ENCODE data around the gene ARL8B.

The ARL8B gene

DNA sequence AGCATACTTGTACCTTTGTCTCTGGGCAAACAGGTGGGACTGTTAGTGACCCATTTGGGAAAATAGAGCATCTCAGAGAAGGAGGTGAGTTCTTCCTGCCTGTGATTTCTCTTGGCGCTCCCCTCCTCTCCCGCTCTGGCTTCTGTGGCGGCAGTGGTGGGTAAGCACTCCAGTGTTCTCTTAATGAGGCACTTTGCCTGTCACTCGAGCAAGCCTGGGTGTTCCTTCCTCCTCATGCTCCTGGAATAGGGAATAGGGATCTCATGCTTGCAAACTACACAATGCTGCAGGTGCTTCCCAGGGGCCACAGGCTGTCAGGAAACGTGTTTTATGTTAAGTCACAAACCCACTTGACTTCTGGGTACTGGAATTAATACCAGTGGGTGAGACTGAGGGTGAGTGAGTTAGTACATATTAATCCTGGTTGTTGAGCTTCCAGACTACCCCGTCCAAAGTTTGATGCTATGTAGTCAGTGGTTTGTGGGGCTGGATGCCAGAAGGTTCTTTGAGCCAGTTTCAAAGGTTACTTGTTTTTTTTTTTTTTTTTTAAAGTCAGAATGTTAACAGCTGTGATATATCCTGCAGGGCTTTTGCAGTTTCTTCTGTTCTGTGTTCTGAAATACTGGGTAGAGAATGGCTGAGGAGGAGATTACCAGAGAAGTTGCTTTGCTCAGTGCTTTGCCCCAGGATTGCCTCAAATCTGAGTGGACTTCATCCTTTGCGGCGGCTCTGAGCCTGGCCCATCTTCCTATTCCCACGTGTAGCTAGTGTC, 95.9 kb downstream of the ARL8B start:
- DNase-seq, result no peak

DNA sequence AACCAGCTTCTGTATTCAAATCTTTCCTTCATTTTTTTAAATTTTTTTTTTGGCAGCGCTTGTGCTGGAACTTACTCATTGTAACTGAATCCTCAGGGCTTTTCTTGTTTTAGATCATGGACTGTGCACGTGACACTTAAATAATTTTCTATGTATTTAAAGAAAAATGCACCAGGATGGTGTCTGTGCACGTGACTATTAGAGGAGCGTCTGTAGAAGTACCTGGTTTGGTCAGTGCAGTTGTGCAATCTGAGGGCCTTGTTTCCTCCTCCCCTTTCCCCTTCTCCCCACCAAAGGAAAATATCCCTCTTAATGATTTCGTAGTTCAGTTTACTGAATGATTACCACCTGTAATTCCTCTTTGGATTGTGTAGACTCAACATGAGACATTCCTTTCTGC, 96.7 kb downstream of the ARL8B start:
- DNase-seq, result no peak

- no peak for DNase-seq
These were observed 97.1 kb downstream of the ARL8B start for GRCh38 chr3:5219216-5219615.

DNA sequence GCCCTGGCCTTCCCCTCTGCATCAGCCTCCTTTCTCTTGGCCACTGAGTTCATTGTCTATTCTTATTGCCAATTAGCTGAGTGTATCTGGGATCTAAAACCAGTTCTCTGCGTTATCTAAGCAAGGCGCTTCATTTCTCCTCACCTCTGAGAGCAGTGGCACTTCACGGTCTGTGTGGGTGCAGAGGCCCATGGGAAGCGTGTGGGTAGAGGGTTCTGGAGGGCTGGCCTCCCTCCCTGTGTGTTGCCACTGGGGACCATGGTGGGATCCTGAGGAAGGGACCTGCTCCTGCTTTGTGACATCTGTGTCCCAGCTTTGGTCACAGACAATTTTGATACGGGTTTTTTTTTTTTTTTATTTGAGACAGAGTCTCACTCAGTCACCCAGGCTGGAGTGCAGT, 98.1 kb downstream of the ARL8B start:
- DNase-seq, result no peak

DNA sequence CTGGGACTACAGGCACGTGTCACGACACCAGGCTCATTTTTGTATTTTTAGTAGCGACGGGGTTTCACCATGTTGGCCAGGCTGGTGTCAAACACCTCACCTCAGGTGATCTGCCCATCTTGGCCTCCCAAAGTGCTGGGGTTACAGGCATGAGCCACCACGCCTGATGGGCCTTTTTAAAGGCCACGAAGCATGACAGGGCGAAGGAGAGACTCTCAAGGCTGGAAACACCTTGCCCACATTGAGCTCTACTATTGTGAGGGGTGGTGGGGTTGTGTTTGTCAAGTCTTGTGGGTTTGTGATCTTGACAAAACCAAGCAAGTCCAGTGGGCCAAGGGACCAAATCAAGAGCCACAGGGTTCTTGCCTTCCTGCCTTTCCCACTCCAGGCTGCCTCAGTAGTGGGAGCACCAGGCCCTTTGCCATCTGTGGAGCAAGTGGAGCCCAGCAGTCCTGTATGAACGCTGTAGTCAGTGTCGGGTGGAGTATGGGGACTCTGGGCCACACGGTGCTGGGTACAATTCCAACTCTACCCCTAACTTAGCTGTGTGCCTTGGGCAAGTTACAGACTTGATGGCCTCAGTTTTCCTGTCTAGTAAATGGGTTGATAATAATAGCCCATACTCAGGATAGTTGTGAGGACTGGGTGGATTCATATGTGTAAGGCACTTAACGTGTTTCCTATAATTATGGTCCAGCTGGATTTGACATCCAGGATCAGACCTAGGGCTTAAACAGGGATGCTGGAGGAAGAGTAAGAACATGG, 98.8 kb downstream of the ARL8B start:
- DNase-seq, result no peak

- DNase-seq, result no peak
These were observed 99.6 kb downstream of the ARL8B start for GRCh38 chr3:5221701-5222100.

GRCh38 chr3:5222283-5223005, 100.4 kb downstream of the ARL8B start:
- no peak for DNase-seq

DNA sequence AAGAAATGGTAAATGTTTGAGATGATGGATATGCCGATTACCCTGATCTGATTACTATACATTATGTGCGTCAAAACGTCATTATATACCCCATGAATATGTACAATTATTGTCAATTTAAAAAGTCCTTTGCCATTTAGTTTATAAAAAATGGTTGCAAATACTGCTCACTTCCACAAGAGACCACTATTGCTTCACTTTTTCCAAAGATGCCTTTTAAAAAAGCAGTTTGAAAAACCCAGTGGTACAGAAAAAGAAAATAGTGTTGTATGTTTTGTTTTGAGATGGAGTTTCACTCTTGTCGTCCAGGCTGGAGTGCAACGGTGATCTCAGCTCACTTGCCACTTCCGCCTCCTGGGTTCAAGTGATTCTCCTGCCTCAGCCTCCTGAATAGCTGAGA, 104.7 kb downstream of the ARL8B start:
- DNase-seq, result no peak

DNA sequence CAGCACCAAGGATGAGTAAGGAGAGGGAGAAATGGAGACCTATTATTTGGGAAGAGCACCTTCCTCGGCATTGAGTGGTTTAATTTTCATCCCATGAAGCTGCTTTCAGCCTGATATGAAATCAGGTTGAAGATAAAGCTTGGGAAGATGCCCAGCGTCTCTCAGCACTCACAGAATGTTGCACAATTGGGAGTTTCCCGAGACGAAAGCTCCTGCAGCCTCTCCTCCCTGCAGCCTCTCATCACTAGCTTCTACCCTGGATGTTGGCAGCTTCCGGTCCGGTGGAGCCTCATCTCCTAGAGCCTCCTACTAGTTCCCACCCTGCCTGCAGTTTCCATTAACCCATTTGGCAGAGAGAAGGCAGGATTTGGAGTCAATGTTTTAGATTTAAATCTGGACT, 105.7 kb downstream of the ARL8B start:
- no peak for DNase-seq

DNA sequence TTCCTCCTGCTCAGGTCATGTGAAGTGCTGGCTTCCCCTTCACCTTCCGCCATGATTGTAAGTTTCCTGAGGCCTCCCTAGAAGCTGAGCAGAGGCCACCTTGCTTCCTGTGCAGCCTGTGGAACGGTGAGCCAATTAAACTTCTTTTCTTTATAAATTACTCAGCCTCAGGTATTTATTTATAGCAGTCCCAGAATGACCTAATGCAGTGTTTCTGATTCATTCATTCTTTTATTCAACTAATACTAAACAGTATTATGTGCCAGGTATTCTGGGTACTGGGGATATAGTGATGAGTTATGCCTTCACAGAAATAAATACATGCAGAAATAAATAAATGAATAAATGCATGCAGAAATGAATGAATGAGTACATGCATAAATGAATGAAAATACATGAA, 107.3 kb downstream of the ARL8B start:
- no peak for DNase-seq
